ENCODE measurements around the gene GRID2. TPM values are rescaled to one million over a fixed set of nuclear protein-coding genes. Genes with fewer than 3 reads are reported as not detected.

The GRID2 gene
- total and polyA plus RNA-seq, 9 of the 15 experiments (the other 6 are each of a cell fraction or from before 2014, with no cell fraction given) = 0.04 TPM; not detected in 7

DNA sequence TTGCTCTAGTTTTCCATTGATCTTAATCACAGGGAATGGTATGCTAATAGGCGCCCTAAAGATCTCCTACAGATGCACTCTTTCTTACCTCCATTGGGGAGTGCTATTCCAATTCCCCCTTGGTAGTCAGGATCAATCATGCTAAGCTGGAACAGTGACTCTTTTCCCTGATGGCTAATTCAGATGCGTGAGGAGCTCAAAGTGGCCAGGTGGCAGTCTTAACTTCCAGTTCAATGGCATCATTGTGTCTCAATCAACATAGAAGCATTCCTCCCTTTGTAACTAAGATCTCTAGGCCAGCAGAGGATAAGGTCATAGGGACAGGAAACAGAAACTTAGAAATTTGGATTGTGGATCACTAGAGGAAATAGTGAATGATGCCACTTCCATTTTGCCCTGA, 216.8 kb downstream of the GRID2 start (continued):
- TF ChIP-seq ZNF695 (CRISPR knock-in tag; IDR thresholded peaks at IDR 0.05) (no peak), KAT7 (CRISPR knock-in tag; IDR thresholded peaks at IDR 0.05; ENCODE audit: borderline replicate concordance) (no peak), WHSC1 (IDR thresholded peaks at IDR 0.05; ENCODE audit: low read length) (no peak), GABPB2 (CRISPR knock-in tag; conservative IDR thresholded peaks at IDR 0.05) (no peak), NFRKB (IDR thresholded peaks at IDR 0.05; ENCODE audit: low read depth) (no peak), SRSF7 (optimal IDR thresholded peaks at IDR 0.05; ENCODE audit: low read depth, low read length) (no peak), RBBP5 (IDR thresholded peaks at IDR 0.05; ENCODE audit: borderline replicate concordance, insufficient read depth, low read length, poor library complexity, severe bottlenecking) (no peak), PHTF2 (CRISPR knock-in tag; IDR thresholded peaks at IDR 0.05) (no peak), HDGF (IDR thresholded peaks at IDR 0.05) (no peak), NFIC (IDR thresholded peaks at IDR 0.05) (no peak), ZC3H11A (IDR thresholded peaks at IDR 0.05; ENCODE audit: low read depth, low read length) (no peak), TAL1 (IDR thresholded peaks at IDR 0.05) (no peak), MTA1 (IDR thresholded peaks at IDR 0.05; ENCODE audit: borderline replicate concordance) (no peak)
- TF ChIP-seq, protein P1, sequence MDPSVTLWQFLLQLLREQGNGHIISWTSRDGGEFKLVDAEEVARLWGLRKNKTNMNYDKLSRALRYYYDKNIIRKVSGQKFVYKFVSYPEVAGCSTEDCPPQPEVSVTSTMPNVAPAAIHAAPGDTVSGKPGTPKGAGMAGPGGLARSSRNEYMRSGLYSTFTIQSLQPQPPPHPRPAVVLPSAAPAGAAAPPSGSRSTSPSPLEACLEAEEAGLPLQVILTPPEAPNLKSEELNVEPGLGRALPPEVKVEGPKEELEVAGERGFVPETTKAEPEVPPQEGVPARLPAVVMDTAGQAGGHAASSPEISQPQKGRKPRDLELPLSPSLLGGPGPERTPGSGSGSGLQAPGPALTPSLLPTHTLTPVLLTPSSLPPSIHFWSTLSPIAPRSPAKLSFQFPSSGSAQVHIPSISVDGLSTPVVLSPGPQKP (CRISPR knock-in tag; IDR thresholded peaks at IDR 0.05) = no peak

DNA sequence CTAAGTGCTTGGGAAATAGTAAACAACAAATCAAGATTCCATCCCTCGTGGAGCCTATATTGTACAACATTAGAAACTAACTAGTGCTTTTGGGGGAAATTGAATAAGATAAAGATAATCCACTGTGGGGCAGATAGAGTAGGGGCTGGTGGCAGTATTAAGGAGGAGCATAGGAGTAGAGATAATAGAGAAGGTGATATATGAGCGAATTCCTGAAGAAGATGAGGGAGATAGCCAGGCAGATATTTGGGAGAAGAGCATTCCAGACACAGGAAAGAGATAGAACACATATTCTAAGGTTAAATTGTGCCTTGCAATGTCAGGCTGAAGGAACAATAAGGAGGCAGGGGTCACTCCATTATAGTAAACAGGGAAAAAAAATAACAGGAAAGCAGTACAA, 218.2 kb downstream of the GRID2 start:
- no peaks in the 10 kb centered on the region for H3K79me2 ChIP-seq (ENCODE audit: control insufficient read depth, insufficient read depth, low read length)
- no peak overlapping the region for H2AFZ ChIP-seq (ENCODE audit: low read depth, low read length)
- POLR2A ChIA-PET = no interaction called here
- H3K9me3 ChIP-seq (replicated peaks; ENCODE audit: control insufficient read depth, insufficient read depth, low read depth, low read length) = no peaks in the 10 kb centered on the region
- ATAC-seq (no peak), FAIRE-seq (no peak), DNase-seq (ENCODE audit: extremely low read depth in 1 of 4, low spot score in 3 of 4) (no peak)
- CTCF ChIA-PET (ENCODE audit: low intra/inter-chr PET ratio) = no interaction called here
- no peaks in the 10 kb centered on the region for H4K20me1 ChIP-seq (replicated peaks; ENCODE audit: control insufficient read depth, insufficient read depth, low read length)
- WGBS (ENCODE audit: insufficient coverage, low coverage, missing lambda C conversion rate) = 4% methylated on average over 2 of the region's 2 CpGs
- no peak overlapping the region for H3K27ac ChIP-seq (ENCODE audit: extremely low read depth, low read depth, low read length)
- H3K9ac ChIP-seq (ENCODE audit: insufficient read depth in 1 of 2, low read depth in 2 of 2, low read length in 2 of 2) = no peak overlapping the region
- no peak overlapping the region for H3K4me3 ChIP-seq
- no peaks in the 10 kb centered on the region for H3K9me1 ChIP-seq (ENCODE audit: control insufficient read depth, insufficient read depth, low read length)
- in situ Hi-C loops (cut with MboI) = no loop called here
- H3K4me1 ChIP-seq (replicated peaks in 1 of 2; ENCODE audit: control insufficient read depth in 2 of 2, insufficient read depth in 2 of 2, low read length in 2 of 2) = no peaks in the 10 kb centered on the region
- intact Hi-C loops (cut with micrococcal nuclease) = no loop called here
- no peaks in the 10 kb centered on the region for H3K36me3 ChIP-seq (ENCODE audit: control insufficient read depth, insufficient read depth, low read length)
- BruUV-seq (replicated peaks) = no TSS peak
- H3K27me3 ChIP-seq (ENCODE audit: control insufficient read depth in 2 of 2, insufficient read depth in 2 of 2, low read length in 2 of 2) = no peaks in the 10 kb centered on the region
- H3K4me2 ChIP-seq (ENCODE audit: insufficient read depth, low read length) = no peak overlapping the region
- TF ChIP-seq MEF2A (IDR thresholded peaks at IDR 0.05; ENCODE audit: control insufficient read depth, low read depth, low read length) = no peak
- no peak for TF ChIP-seq CTBP1 (IDR thresholded peaks at IDR 0.05; ENCODE audit: borderline replicate concordance)
- no peak for TF ChIP-seq EWSR1 (IDR thresholded peaks at IDR 0.05; ENCODE audit: borderline replicate concordance, low read depth, partially characterized antibody)
- TF ChIP-seq, protein P2, sequence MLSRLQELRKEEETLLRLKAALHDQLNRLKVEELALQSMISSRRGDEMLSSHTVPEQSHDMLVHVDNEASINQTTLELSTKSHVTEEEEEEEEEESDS (CRISPR knock-in tag; IDR thresholded peaks at IDR 0.05) = no peak
- TF ChIP-seq, protein P3, sequence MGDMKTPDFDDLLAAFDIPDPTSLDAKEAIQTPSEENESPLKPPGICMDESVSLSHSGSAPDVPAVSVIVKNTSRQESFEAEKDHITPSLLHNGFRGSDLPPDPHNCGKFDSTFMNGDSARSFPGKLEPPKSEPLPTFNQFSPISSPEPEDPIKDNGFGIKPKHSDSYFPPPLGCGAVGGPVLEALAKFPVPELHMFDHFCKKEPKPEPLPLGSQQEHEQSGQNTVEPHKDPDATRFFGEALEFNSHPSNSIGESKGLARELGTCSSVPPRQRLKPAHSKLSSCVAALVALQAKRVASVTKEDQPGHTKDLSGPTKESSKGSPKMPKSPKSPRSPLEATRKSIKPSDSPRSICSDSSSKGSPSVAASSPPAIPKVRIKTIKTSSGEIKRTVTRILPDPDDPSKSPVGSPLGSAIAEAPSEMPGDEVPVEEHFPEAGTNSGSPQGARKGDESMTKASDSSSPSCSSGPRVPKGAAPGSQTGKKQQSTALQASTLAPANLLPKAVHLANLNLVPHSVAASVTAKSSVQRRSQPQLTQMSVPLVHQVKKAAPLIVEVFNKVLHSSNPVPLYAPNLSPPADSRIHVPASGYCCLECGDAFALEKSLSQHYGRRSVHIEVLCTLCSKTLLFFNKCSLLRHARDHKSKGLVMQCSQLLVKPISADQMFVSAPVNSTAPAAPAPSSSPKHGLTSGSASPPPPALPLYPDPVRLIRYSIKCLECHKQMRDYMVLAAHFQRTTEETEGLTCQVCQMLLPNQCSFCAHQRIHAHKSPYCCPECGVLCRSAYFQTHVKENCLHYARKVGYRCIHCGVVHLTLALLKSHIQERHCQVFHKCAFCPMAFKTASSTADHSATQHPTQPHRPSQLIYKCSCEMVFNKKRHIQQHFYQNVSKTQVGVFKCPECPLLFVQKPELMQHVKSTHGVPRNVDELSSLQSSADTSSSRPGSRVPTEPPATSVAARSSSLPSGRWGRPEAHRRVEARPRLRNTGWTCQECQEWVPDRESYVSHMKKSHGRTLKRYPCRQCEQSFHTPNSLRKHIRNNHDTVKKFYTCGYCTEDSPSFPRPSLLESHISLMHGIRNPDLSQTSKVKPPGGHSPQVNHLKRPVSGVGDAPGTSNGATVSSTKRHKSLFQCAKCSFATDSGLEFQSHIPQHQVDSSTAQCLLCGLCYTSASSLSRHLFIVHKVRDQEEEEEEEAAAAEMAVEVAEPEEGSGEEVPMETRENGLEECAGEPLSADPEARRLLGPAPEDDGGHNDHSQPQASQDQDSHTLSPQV (IDR thresholded peaks at IDR 0.05) = no peak
- no peak for TF ChIP-seq ZNF140 (CRISPR knock-in tag; IDR thresholded peaks at IDR 0.05)
- TF ChIP-seq FOS (IDR thresholded peaks at IDR 0.05; ENCODE audit: extremely low read depth, insufficient read length) = no peak
